ENCODE data around the gene EGFL7.

Gene EGFL7

GRCh38 chr9:136691316-136692184, 28.8 kb downstream of the EGFL7 start:
- Histone ChIP-seq H3K4me3 (ENCODE audit: low read depth in 1 of 5, low read length in 5 of 5) (no peak overlapping the region), H3K27ac (ENCODE audit: low read depth, low read length) (no peak overlapping the region), H3K9ac (ENCODE audit: low read length in 5 of 5) (no peak overlapping the region), H3K36me3 (ENCODE audit: control insufficient read depth in 5 of 5, insufficient read depth in 5 of 5, low read length in 5 of 5) (no peaks in the 10 kb centered on the region), H3K27me3 (ENCODE audit: control insufficient read depth in 5 of 5, insufficient read depth in 4 of 5, low read length in 5 of 5) (no peaks in the 10 kb centered on the region), H3K4me1 (ENCODE audit: control insufficient read depth in 5 of 5, insufficient read depth in 5 of 5, low read length in 5 of 5) (peaks cover 2 to 57% (median 44%) of the 10 kb centered on the region in 5 donors), H3K9me3 (ENCODE audit: control insufficient read depth in 5 of 5, low read length in 5 of 5) (no peaks in the 10 kb centered on the region)

- H3K9ac ChIP-seq (ENCODE audit: low read length in 5 of 5): no peak overlapping the region
- H3K4me1 ChIP-seq (ENCODE audit: control insufficient read depth in 5 of 5, insufficient read depth in 5 of 5, low read length in 5 of 5): peaks cover 2 to 60% (median 46%) of the 10 kb centered on the region in 5 donors
- H3K27me3 ChIP-seq (ENCODE audit: control insufficient read depth in 5 of 5, insufficient read depth in 4 of 5, low read length in 5 of 5): peaks cover 0 to 4% (median 0%) of the 10 kb centered on the region in 5 donors
- H3K36me3 ChIP-seq (ENCODE audit: control insufficient read depth in 5 of 5, insufficient read depth in 5 of 5, low read length in 5 of 5): no peaks in the 10 kb centered on the region
- H3K27ac ChIP-seq (ENCODE audit: low read depth, low read length): no peak overlapping the region
- no peak overlapping the region for H3K4me3 ChIP-seq (ENCODE audit: low read depth in 1 of 5, low read length in 5 of 5)
- no peaks in the 10 kb centered on the region for H3K9me3 ChIP-seq (ENCODE audit: control insufficient read depth in 5 of 5, low read length in 5 of 5)
These were observed 29.7 kb downstream of the EGFL7 start for GRCh38 chr9:136692185-136693134.

- peaks cover 0 to 4% (median 0%) of the 10 kb centered on the region in 5 donors for H3K27me3 ChIP-seq (ENCODE audit: control insufficient read depth in 5 of 5, insufficient read depth in 4 of 5, low read length in 5 of 5)
- no peak overlapping the region for H3K27ac ChIP-seq (ENCODE audit: low read depth, low read length)
- no peak overlapping the region for H3K4me3 ChIP-seq (ENCODE audit: low read depth in 1 of 5, low read length in 5 of 5)
- no peaks in the 10 kb centered on the region for H3K36me3 ChIP-seq (ENCODE audit: control insufficient read depth in 5 of 5, insufficient read depth in 5 of 5, low read length in 5 of 5)
- H3K9me3 ChIP-seq (ENCODE audit: control insufficient read depth in 5 of 5, low read length in 5 of 5): no peaks in the 10 kb centered on the region
- no peak overlapping the region for H3K9ac ChIP-seq (ENCODE audit: low read length in 5 of 5)
- H3K4me1 ChIP-seq (ENCODE audit: control insufficient read depth in 5 of 5, insufficient read depth in 5 of 5, low read length in 5 of 5): peaks cover 2 to 60% (median 47%) of the 10 kb centered on the region in 5 donors
These were observed 30.4 kb downstream of the EGFL7 start for GRCh38 chr9:136693135-136693489.

GRCh38 chr9:136693490-136694162, 30.9 kb downstream of the EGFL7 start:
- Histone ChIP-seq H3K27ac (ENCODE audit: low read depth, low read length) (no peak overlapping the region), H3K27me3 (ENCODE audit: control insufficient read depth in 5 of 5, insufficient read depth in 4 of 5, low read length in 5 of 5) (peaks cover 0 to 4% (median 0%) of the 10 kb centered on the region in 5 donors), H3K36me3 (ENCODE audit: control insufficient read depth in 5 of 5, insufficient read depth in 5 of 5, low read length in 5 of 5) (no peaks in the 10 kb centered on the region), H3K4me1 (ENCODE audit: control insufficient read depth in 5 of 5, insufficient read depth in 5 of 5, low read length in 5 of 5) (peaks cover 0 to 55% (median 43%) of the 10 kb centered on the region in 5 donors), H3K4me3 (ENCODE audit: low read depth in 1 of 5, low read length in 5 of 5) (no peak overlapping the region), H3K9ac (ENCODE audit: low read length in 5 of 5) (no peak overlapping the region), H3K9me3 (ENCODE audit: control insufficient read depth in 5 of 5, low read length in 5 of 5) (no peaks in the 10 kb centered on the region)

- H3K27me3 ChIP-seq (ENCODE audit: control insufficient read depth in 5 of 5, insufficient read depth in 4 of 5, low read length in 5 of 5): peaks cover 0 to 4% (median 0%) of the 10 kb centered on the region in 5 donors
- no peak overlapping the region for H3K9ac ChIP-seq (ENCODE audit: low read length in 5 of 5)
- H3K36me3 ChIP-seq (ENCODE audit: control insufficient read depth in 5 of 5, insufficient read depth in 5 of 5, low read length in 5 of 5): no peaks in the 10 kb centered on the region
- no peak overlapping the region for H3K4me3 ChIP-seq (ENCODE audit: low read depth in 1 of 5, low read length in 5 of 5)
- no peak overlapping the region for H3K27ac ChIP-seq (ENCODE audit: low read depth, low read length)
- H3K9me3 ChIP-seq (ENCODE audit: control insufficient read depth in 5 of 5, low read length in 5 of 5): no peaks in the 10 kb centered on the region
- peaks cover 0 to 48% (median 37%) of the 10 kb centered on the region in 5 donors for H3K4me1 ChIP-seq (ENCODE audit: control insufficient read depth in 5 of 5, insufficient read depth in 5 of 5, low read length in 5 of 5)
These were observed 31.6 kb downstream of the EGFL7 start for GRCh38 chr9:136694163-136694871.

- H3K9ac ChIP-seq (ENCODE audit: low read length in 5 of 5): no peak overlapping the region
- H3K36me3 ChIP-seq (ENCODE audit: control insufficient read depth in 5 of 5, insufficient read depth in 5 of 5, low read length in 5 of 5): no peaks in the 10 kb centered on the region
- H3K27ac ChIP-seq (ENCODE audit: low read depth, low read length): no peak overlapping the region
- no peaks in the 10 kb centered on the region for H3K9me3 ChIP-seq (ENCODE audit: control insufficient read depth in 5 of 5, low read length in 5 of 5)
- peaks cover 0 to 44% (median 35%) of the 10 kb centered on the region in 5 donors for H3K4me1 ChIP-seq (ENCODE audit: control insufficient read depth in 5 of 5, insufficient read depth in 5 of 5, low read length in 5 of 5)
- peaks cover 0 to 4% (median 0%) of the 10 kb centered on the region in 5 donors for H3K27me3 ChIP-seq (ENCODE audit: control insufficient read depth in 5 of 5, insufficient read depth in 4 of 5, low read length in 5 of 5)
- H3K4me3 ChIP-seq (ENCODE audit: low read depth in 1 of 5, low read length in 5 of 5): no peak overlapping the region
These were observed 32.1 kb downstream of the EGFL7 start for GRCh38 chr9:136694872-136695247.

- Histone ChIP-seq H3K27ac (ENCODE audit: low read depth, low read length) (no peak overlapping the region), H3K9ac (ENCODE audit: low read length in 5 of 5) (no peak overlapping the region), H3K36me3 (ENCODE audit: control insufficient read depth in 5 of 5, insufficient read depth in 5 of 5, low read length in 5 of 5) (no peaks in the 10 kb centered on the region), H3K4me1 (ENCODE audit: control insufficient read depth in 5 of 5, insufficient read depth in 5 of 5, low read length in 5 of 5) (peaks cover 0 to 44% (median 31%) of the 10 kb centered on the region in 5 donors), H3K9me3 (ENCODE audit: control insufficient read depth in 5 of 5, low read length in 5 of 5) (no peaks in the 10 kb centered on the region), H3K27me3 (ENCODE audit: control insufficient read depth in 5 of 5, insufficient read depth in 4 of 5, low read length in 5 of 5) (peaks cover 0 to 4% (median 0%) of the 10 kb centered on the region in 5 donors), H3K4me3 (ENCODE audit: low read depth in 1 of 5, low read length in 5 of 5) (no peak overlapping the region)
These were observed 32.7 kb downstream of the EGFL7 start for GRCh38 chr9:136695435-136695895.

GRCh38 chr9:136695955-136696354, 33.2 kb downstream of the EGFL7 start:
- Histone ChIP-seq H3K36me3 (ENCODE audit: control insufficient read depth in 5 of 5, insufficient read depth in 5 of 5, low read length in 5 of 5) (no peaks in the 10 kb centered on the region), H3K4me3 (ENCODE audit: low read depth in 1 of 5, low read length in 5 of 5) (no peak overlapping the region), H3K9me3 (ENCODE audit: control insufficient read depth in 5 of 5, low read length in 5 of 5) (no peaks in the 10 kb centered on the region), H3K4me1 (ENCODE audit: control insufficient read depth in 5 of 5, insufficient read depth in 5 of 5, low read length in 5 of 5) (peaks cover 0 to 44% (median 33%) of the 10 kb centered on the region in 5 donors), H3K27ac (ENCODE audit: low read depth, low read length) (no peak overlapping the region), H3K27me3 (ENCODE audit: control insufficient read depth in 5 of 5, insufficient read depth in 4 of 5, low read length in 5 of 5) (peaks cover 0 to 4% (median 0%) of the 10 kb centered on the region in 5 donors), H3K9ac (ENCODE audit: low read length in 5 of 5) (no peak overlapping the region)

GRCh38 chr9:136696502-136696901, 33.8 kb downstream of the EGFL7 start:
- H3K4me1 ChIP-seq (ENCODE audit: control insufficient read depth in 5 of 5, insufficient read depth in 5 of 5, low read length in 5 of 5): peaks cover 0 to 49% (median 38%) of the 10 kb centered on the region in 5 donors

More at GRCh38 chr9:136696502-136696901, 33.8 kb downstream of the EGFL7 start:
- no peak overlapping the region for H3K27ac ChIP-seq (ENCODE audit: low read depth, low read length)
- no peak overlapping the region for H3K4me3 ChIP-seq (ENCODE audit: low read depth in 1 of 5, low read length in 5 of 5)
- H3K27me3 ChIP-seq (ENCODE audit: control insufficient read depth in 5 of 5, insufficient read depth in 4 of 5, low read length in 5 of 5): peaks cover 0 to 4% (median 0%) of the 10 kb centered on the region in 5 donors
- no peak overlapping the region for H3K9ac ChIP-seq (ENCODE audit: low read length in 5 of 5)
- no peaks in the 10 kb centered on the region for H3K9me3 ChIP-seq (ENCODE audit: control insufficient read depth in 5 of 5, low read length in 5 of 5)
- H3K36me3 ChIP-seq (ENCODE audit: control insufficient read depth in 5 of 5, insufficient read depth in 5 of 5, low read length in 5 of 5): no peaks in the 10 kb centered on the region

All from subcutaneous abdominal adipose tissue (tissue), 5 donors.